ENCODE data around the gene P3H2.

Gene P3H2

DNA sequence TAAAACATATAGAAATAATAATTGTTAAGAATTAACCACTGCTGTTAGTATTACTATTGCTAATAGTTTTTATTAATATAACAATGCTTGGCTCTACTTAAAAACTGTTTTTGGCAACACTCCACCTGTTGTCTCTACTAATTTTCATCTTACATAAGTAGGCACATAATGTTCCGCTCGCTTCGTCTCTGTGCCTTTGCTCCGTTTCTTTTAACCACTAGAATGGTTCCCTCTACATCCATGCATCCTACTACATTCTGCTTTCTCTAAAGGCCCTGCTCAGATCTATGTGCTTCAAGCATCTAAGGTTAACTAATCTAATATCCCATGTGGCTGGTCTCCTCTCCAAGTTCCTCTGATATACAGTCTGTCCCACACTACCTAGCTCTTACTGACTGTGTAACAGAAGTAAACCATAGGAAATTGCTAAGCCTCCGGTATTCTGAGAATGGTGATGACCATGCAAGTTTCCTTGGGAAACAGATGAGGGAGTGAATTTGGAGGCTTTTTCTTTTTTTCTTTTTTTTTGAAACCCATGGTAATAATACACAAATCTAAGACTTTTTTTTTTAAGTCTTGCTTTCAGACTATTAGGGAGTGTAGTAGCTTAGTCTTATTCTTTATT lies 138.3 kb downstream of the P3H2 start:
- DNase-seq (ENCODE audit: low read depth): peak; percentile 56

DNA sequence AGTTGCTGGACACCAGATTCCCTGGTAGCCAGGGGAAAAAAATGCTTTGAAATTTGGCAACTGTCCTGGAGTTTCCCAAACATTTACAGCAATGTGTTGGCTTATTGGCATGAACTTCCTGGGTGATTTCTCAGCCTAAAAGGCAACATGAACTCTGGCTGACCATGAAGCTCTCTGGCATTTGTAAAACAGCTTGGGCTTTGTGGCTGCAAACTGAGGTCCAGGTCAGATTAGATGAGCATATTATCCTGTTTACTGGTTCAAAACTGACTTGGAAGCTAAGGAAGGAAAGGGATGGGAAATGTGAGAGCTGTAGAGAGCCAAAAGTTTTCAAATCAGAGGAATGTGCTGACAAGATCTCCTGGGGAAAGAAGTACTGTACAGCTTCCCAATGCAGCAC lies 139.0 kb downstream of the P3H2 start:
- DNase-seq (ENCODE audit: low read depth): peak; percentile 99

DNA sequence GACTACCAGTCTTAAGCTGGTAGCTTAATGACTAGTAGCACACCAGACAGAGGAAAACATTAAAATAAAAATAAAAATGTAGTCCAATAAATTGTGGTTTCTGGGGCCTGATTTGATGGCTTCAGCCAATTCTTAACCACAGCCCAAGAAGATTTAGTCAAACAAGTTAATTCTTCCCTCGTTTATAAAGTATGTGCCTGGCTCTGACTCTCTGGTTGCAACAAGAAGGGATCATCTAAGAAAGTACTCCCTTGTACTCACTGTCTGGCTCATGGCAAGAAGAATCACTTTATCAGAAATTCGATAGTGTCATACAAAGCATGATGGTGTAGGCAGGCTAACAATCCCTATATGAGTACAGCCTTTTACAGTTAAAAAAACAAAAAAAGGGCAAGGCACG lies 141.9 kb downstream of the P3H2 start:
- peak; percentile 63 for DNase-seq (ENCODE audit: low read depth)

DNA sequence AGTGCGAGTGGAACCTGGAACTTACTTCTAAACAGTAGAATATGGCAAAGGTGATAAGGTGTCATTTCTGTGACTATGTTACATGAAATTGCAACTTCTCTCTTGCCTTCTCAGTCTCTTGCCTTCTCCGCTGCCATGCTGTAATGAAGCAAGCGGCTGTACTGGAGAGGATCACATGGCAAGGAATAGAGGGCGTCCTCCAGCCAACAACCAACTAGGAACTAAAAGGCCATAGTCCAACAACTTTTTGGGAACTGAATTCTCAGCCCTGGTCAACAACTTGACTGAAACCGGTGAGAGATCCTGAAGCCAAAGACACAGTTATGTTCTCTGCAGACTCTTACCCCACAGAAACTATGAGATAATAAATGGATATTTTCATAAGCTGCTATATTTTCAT lies 143.5 kb downstream of the P3H2 start:
- DNase-seq (ENCODE audit: low read depth): no peak

DNA sequence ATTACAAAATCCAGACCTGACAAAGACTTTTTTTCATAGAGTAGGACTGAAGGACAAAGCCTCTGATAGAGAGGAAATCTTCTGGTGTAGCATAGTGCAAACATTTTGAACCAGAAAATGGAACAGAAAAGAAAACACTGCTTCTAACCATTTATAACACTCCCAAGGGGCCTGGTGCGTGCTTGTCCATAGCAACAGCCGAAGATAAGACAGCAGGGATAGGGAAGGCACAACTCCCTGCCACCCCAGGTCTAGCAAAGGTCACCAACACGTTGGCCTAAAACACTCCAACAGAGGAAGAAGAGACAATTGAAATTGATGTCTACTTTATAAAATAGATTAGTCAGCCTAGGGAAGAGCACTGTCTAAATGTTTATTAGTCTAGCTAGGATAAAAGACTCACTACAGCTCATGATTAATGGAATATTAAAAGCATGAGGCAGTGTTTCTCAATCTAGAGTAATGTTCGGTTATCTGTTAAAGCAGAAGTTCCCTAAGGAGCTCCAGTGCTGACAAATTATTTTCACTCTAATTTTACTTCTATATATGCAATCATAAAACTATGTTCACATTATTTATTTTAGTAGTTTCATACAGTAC lies 145.2 kb downstream of the P3H2 start:
- DNase-seq (ENCODE audit: low read depth): peak; percentile 39

DNA sequence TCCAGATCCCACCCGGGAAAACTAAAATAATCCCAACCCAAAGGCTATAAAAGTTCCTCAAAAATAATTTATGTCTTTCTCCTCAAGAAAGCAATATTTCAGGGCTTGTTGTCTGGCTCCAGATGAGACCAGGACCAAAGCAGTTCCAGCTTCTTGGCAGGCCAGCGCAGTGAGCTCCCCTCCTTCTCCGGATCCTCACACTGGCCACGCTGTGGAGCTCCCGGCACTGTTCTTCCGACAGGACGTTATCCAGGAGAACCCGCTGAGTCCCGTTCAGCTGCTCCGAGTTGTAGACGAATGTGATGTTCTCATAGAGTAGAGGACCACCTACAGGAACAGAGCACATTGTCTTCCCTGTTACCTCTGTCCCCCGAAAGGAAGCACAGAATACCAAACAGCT lies 146.3 kb downstream of the P3H2 start:
- no peak for DNase-seq (ENCODE audit: low read depth)

DNA sequence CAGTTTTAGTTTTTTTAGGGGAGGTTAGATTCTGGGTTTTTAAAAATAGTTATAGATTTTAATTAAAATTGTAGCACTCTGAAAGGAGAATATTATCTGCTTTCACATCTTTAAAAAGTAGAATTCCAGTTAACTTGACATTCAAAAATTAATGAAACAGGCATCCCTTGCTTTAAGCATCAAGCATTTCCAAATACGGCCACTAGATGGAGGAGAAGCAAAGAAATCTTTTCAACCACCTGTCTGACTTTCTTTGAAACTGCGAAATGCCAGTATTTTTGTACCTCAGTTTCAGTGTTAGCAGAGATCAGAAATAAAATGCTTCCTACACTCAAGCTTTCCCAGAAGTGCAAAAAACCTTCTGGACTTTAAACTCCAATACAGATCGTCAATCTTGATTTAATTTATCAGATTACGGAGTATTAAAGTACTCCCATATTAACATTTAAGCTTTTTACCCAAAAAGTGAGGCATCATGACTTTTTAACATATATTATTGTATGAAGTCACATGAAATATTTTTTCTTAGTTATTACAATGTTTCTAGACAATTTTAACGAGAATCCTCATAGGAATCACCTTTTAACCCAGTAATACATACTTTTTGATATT lies 153.3 kb downstream of the P3H2 start:
- DNase-seq (ENCODE audit: low read depth): peak; percentile 64

DNA sequence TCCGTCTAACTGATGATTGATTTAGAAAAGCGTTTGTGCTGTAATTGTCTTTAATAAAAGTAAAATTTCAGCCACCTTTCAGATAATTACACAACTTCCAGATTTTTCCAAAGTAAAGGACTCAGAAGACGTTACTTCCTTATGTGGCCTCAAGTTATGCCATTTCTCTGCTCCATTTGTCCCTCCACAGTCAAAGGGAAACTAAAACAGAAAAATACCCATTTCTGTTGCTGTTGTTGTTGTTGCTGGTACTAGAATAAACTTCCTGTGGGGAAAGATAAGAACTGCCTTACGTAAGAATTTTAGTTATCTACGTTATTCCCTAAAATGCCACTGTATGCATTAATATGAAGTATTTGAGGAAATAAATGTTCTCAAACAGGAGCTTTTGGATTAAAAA lies 153.9 kb downstream of the P3H2 start:
- DNase-seq (ENCODE audit: low read depth): no peak

DNA sequence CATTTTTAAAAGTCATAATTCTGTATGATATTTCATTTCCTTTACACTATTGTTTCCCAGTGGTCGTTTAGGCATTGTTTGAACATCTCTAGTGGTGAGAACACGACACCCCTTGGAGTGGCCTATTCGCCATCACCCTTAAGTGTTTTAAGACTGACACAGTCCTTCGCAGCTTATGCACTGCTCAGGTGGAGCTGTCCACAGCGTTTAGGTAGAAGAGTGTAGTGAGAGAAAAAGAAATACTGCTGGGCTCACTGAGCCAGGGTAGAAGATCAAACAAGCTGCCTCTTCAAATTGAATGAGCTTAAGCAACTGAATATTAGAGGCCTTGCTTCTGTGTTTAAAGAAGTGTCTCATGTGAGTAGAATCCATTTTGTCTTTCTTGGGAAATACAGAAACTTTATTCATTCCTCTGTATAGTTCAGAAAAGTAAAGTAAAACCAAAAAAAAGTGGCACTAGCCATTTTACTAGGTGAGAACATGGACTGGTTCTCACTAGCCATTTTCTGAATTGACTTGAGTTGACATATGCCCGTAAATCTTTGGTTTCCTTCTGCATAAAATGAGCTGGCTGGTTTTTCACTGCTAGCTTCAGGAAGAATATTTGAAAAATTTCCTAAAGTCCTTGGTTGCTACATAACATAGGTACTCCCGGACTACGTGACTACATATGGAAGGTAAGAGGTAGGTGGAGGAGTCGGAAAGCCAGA lies 155.9 kb downstream of the P3H2 start:
- no peak for DNase-seq (ENCODE audit: low read depth)

DNA sequence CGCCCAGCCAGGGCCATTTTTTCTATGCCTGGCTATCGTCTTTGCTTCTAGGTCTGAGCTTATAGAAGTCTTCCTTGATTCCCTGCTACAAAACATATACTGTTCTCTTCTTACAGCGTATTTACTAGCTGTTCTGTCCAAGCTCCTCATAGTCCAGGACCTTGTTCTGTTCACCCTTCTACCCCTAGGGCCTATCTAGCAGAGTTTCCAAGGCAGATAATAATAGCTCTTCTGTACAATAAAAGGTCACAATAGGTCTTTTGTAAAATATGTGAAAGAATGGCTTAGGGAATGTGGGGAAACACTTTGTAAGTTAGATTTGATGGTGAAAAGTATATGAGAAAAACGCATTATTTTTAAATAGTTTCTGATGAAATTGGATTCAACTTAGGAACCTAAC lies 158.2 kb downstream of the P3H2 start:
- no peak for DNase-seq (ENCODE audit: low read depth)

DNA sequence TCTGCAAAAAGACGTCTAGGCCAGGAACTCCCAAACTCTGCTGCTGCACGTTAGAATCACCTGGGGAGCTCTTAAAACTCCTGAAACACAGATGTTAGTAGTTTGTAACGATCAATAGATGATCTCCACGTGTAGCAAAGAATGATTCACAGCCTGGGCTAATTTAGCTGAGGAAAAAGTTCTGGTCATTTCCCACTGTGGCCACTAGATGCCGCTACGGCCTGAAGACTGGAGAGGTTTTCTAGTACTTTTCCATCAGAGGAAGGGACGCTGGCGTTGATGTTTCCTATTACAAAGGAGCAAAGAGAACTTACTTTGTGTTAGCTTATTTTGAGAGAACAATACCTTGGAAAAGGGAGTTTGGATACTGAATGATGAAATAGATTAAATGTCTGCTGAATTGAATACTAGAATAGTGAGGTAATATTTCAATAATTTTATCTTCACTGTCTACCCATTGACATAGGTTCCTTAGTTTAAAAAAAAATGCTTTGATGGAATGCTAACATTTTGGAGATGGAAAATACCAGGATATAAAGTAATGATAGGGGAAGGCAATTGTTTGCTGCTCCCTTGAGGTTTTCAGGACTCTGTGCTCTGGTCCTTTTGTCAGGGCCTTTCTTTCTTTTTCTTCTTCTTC lies 159.1 kb downstream of the P3H2 start:
- DNase-seq (ENCODE audit: low read depth): peak; percentile 83

DNA sequence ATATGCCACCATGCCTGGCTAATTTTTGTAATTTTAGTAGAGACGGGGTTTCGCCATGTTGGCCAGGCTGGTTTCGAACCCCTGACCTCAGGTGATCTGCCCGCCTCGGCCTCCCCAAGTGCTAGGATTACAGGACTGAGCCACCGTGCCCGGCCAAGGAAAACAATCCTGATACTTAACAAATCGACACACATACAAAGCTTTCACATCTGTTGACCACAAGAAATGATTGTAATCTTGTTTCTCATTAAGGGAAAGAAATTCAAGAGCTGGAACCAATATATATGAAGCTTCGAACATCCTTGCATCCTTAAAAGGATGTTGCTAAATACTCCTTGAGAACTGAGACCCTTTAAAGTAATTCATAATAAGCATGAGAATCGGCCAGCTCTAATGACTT lies 159.6 kb downstream of the P3H2 start:
- peak; percentile 33 for DNase-seq (ENCODE audit: low read depth)

DNA sequence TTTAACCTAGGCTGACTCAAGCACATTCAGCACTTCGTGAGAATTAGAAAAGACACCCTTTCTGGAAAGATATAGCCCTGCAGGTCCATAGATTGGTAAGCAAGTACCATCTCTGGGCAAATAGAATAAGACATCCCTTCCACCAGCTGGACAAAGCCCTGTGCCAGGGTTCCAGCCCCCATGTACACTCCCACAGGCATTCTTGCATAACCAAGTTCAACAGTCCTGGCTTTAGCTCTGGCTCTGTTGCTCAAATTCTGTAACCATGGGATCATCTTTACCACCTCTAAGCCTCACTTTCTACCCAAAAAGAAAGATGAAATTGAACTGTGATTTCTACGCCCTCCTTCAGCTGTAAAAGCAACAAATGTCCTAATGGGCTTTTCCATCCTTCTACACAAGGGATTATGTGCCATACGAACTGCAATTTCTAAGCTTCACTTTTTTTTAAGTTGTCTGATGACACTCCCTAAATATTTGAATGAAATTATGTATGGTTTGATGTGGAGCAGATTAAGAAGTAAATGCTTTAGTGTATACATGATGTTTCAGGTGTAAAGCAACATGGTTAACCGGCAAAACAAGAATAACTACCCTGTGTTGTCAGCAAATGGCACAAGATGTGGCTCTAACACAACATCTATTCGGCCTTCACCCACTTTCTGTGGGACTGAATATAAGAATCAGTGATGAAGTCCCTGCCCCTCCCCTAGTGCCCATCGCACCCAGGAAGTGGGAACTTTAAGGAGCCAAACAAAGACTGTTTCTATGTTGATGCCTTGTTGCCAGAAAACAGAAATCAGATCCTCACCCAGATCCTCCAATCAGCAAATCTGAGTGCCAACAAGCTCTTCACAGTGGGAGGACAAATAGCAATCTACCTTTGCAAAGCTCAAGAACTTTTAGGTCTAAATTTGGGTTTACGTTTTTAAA lies 165.7 kb downstream of the P3H2 start:
- DNase-seq (ENCODE audit: low read depth): no peak

DNA sequence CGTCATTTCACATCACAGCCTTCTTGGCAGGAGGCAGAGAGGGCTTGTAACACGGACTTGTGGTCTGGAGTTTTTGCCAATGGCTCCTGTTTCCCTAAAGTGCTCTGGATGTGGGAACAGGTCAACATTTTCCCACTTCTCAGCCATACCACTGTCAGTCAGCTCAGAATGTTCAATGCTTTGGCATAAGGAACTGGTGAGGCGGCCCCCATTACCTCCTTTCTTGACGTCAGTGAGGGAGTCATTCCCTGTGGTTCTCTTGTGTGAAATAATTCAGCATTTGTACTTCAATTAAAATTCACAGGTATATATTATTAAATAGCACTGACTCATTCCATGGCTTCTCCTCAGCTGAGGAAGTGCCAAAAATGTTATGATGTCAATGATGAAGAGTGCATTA lies 167.1 kb downstream of the P3H2 start:
- DNase-seq (ENCODE audit: low read depth): peak; percentile 32

DNA sequence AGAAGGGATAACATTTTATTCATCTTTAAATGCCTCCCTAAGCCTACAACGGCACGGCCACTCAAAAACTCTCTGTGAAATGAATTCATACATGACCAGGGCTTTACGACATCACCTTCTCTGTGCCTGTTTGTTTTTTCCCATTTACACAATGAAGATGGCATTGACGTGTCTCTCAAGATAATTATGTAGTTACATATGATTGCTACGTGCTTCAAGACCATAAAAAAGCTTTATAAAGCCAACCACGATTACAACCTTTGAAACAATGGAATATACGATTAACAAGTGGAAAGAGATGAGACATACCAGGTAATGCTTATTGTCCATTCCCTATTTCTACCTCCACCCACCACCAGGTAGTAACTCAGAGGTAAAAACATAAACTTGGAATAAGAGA lies 168.4 kb downstream of the P3H2 start:
- no peak for DNase-seq (ENCODE audit: low read depth)

DNA sequence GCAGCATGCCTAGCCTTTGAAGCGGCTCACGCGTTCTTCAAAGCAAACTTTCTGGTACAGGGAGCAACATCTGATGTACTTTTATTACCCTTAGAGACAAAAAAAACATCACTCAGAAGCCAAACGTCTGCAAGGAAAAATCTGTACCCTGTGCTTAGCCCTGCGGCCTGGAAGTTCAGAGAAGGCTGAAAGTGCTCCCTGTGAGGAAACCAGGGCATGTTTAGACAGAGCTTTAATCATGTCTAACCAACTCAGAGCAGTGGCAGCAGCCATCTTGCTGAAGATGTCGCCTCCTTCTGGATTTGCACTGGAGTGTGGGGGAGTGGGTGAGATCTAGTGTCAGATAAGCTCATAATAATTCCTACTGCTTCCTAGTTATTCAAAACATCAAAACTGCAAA lies 170.4 kb downstream of the P3H2 start:
- peak; percentile 20 for DNase-seq (ENCODE audit: low read depth)

DNA sequence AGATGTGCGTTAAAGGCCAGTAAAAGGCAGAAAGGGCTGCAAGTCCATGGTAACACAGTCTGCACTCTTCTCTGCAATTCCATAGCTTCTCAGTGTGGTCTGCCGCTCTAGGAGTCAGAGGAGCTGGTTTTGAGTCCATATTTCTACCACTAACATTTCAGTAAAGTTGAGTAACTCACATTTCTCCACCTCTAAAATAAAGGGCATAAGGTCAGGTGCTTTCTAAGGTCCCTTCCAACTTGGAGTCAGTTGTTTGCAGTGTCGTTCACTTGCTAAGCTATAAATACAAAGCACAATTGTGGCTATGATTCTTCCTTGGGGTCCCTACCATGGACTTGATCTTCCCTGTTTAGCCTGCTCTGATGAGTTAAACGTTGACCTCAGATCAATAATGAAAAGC lies 171.1 kb downstream of the P3H2 start:
- no peak for DNase-seq (ENCODE audit: low read depth)

DNA sequence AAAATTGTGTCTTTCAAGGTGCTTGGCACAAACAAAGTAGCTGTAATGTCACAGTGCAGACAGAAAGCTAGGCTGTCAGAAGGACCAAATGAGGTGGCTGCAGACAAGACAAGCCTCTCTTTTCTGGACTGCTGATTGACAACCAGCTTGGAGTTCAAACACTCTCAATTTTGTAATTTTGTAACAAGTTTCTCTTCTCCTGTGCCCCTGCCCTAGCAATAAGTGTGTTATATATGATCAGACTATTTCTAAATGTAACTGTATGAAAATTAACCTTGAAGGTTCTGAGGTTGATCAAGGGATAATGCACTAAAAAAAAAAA lies 172.0 kb downstream of the P3H2 start:
- DNase-seq (ENCODE audit: low read depth): no peak

DNA sequence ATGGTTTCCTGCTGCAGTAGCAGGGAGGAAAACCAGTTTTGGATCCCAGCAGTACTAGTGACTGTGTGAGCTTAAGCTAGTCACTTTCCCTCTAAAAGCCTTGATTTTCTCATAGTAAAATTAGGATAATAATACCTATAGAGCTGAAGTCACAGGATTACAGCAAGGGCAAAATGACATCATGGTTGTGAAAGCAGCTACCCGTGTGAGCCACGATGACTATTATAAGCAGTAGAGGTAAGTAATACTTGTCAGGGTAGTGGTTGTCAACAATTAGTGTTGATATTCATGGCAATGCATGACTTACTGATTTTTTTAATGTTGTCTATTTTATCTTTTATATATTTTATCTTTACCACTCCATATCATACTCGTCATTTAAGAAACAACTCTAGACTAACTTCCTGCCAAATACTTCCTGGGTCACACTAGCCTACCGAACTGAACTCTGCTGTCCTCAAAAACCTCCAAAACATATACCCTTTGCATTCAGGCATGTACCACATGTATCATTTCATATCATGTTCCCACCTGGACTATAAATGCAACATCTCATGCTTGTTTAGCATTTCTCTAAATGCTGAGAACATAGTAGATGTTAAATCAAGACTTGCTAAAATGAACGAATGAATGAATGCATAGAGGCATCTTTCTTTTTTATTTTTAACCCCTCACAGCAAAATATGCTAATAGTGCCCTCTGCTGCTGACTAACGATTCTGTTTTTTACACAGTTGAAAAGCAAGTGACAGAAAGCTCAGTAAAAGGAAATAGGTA lies 172.6 kb downstream of the P3H2 start:
- DNase-seq (ENCODE audit: low read depth): peak; percentile 48

DNA sequence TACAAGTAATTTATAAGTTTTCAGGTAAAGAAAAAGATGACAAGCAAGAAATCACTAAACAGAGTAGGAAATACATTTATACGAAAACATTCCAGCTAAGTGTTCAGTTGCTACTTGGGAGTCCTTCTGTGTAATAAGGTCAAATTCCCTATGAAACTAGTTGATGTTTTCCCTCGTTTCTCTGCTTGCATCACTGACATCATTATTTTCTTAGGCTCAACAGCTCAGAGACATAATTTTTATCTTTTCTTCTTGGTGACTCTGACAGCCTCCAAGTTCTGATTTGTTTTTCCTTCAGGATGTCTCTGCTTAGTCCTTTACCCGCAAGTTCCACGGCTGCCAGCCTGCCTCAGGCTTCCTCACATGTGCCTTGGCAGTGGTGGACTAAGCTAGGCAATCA lies 173.6 kb downstream of the P3H2 start:
- peak; percentile 9 for DNase-seq (ENCODE audit: low read depth)

Data from EH (cell line).